GM12873 (cell line): ENCODE data around the gene ATAD3C.
A peak's percentile ranks its signal among the peaks of the same experiment; 100 is the strongest.

Experiments used
- TF ChIP-seq, protein P1 (sequence below): IDR thresholded peaks from 2 replicates; pipeline ENCODE4 v1.5.1; 2012; ENCODE audit warnings: low read depth, mild to moderate bottlenecking, moderate library complexity, low read length, control low read depth; ENCODE audit not compliant: insufficient read depth; ENCODE audit errors: missing control alignments

ATAD3C gene

DNA sequence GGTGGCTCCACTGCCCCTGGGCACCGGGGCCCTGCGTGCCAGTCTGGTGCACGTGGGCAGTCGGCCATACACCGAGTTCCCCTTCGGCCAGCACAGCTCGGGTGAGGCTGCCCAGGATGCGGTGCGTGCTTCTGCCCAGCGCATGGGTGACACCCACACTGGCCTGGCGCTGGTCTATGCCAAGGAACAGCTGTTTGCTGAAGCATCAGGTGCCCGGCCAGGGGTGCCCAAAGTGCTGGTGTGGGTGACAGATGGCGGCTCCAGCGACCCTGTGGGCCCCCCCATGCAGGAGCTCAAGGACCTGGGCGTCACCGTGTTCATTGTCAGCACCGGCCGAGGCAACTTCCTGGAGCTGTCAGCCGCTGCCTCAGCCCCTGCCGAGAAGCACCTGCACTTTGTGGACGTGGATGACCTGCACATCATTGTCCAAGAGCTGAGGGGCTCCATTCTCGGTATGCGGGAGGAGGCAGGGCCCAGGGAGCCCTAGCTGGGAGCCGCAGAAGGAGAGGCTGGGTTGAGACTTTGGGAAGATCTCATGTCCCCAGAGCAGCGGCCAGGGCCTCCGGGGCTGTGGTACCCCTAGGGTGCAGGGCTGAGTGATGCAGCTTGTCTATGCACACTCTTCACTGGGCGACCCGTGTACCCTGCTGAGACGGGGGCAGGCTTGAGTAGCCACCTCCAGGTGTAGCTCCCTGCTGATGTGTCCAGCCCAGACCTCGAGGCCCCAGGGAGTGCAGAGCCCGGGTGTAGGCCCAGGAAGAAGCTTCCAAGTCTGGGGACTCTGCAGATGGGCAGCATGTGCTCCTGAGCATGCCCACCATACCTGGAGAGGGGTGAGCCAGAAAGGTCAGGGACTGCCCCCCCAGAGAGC is 12.2 kb upstream of the ATAD3C start:
- TF ChIP-seq, protein P1, sequence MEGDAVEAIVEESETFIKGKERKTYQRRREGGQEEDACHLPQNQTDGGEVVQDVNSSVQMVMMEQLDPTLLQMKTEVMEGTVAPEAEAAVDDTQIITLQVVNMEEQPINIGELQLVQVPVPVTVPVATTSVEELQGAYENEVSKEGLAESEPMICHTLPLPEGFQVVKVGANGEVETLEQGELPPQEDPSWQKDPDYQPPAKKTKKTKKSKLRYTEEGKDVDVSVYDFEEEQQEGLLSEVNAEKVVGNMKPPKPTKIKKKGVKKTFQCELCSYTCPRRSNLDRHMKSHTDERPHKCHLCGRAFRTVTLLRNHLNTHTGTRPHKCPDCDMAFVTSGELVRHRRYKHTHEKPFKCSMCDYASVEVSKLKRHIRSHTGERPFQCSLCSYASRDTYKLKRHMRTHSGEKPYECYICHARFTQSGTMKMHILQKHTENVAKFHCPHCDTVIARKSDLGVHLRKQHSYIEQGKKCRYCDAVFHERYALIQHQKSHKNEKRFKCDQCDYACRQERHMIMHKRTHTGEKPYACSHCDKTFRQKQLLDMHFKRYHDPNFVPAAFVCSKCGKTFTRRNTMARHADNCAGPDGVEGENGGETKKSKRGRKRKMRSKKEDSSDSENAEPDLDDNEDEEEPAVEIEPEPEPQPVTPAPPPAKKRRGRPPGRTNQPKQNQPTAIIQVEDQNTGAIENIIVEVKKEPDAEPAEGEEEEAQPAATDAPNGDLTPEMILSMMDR = no peak

DNA sequence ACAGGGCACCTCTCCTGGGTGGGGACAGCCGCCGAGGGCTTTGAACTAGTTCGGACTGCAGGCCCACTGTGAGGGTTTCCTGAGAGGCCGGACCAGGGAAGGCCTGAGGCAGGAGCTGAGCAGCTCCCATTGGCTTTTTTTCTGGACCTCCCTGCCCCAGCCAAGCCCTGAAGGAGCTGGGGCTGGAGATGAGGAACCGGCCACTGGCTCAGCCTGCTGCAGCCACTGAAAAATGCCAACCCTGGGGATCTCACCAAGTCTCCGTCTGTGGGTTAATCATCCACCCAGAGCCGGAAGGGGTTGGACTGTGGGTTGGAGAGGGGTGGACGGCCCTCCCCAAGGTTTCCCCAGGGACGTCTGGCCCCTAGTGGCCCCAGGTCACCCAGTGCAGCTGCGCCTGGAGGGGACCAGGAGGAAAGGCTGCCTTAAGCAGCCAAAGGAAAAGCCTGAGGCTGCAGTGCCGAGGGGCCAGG is 11.5 kb upstream of the ATAD3C start:
- TF ChIP-seq, protein P1 = no peak

GRCh38 chr1:1438531-1439381 is 10.7 kb upstream of the ATAD3C start:
- TF ChIP-seq, protein P1 = no peak

DNA sequence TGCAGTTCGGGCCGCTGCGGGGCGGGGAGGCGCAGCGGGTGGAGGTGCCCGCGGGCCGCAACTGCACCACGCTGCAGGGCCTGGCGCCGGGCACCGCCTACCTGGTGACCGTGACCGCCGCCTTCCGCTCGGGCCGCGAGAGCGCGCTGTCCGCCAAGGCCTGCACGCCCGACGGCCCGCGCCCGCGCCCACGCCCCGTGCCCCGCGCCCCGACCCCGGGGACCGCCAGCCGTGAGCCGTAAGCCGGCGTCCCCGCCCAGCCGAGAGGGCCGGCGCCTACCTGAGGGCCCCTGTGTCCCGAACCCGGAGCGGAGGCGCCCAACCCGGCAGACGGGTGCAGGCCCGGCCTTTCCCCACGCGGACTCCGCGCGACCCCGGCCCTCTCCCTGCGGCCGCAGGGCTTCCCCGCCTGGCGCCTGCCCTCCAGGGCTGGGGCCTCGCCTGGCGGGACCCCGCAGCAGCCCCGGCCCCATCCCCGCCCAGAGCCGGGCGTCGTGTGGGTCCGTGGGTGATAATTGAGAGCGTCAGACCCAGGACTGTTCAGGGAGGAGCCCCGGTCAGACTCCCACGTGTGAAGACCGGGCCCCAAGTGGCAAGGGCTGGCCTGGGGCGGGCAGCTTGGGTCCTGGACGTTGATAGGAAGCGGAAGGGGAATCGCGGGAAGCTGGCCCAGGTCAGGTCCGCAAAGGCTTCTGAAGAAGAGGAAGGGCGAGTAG is 9.8 kb upstream of the ATAD3C start:
- TF ChIP-seq, protein P1 = no peak

- TF ChIP-seq, protein P1 = no peak
These were observed 9.1 kb upstream of the ATAD3C start for GRCh38 chr1:1440262-1441001.

GRCh38 chr1:1441002-1441888 is 8.2 kb upstream of the ATAD3C start:
- TF ChIP-seq, protein P1 = peak; percentile 96
